Fibroblast of skin of scalp (primary cell): ENCODE results near the gene XYLT2.
"Not testable (repeated sequence)": the region's sequence is repeated elsewhere in the genome, so short reads cannot be mapped to it uniquely, and the experiment has no call there.

Experiments
- DNase-seq: peaks from one replicate; pipeline ENCODE4 v3.0.0-alpha.2; 2013

XYLT2 gene

DNA sequence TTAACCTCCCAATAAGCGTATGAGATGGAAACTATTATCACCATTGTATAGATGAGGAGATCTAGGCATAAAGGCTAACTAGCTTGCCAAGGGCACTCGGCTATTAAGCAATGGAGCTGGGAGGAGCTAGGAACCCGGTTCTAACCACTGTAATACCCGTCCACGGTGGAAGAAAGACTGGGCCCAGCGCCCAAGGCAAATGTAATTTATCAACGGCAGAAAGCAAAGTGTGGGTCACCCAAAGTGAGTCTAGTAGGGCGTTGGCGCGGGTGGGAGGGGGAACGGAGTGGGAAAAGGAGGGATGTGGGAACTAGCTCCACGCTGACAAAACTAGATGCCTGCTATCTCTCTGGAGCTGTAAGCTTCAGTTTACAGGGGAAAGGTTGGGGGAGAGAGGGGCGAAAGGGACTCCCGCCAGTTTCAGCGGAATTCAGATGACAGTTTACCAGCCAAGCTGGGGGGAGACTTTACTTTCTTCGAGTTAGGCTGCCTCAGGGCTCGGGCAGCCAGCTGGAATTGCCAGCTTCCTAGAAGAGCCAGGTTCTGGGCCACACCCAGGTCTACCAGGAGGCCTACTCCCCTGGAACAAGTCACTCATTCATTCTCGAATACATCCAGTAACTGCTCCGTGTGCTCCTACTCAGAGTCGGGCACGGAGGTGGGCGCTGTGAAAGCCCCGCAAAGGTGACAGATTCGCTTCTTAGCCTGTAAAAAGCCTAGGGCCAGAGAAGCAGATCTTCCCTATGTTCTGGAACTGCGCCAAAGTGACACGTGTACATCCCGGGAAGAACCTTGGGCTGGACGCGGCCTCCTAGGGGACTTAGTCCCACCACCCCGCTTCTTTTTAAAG lies 50.6 kb downstream of the XYLT2 start:
- peak; percentile 53 for DNase-seq

GRCh38 chr17:50397111-50397918 lies 51.4 kb downstream of the XYLT2 start, which contains the start of gene LRRC59:
TSS of gene LRRC59 (minus strand) at chr17:50397523. CDS start at chr17:50397317, 206 bp downstream.
- DNase-seq = peak; percentile 88

- DNase-seq = no peak
Measured at GRCh38 chr17:50397919-50398285, 52.0 kb downstream of the XYLT2 start.

- DNase-seq = not testable (repeated sequence)
Measured at GRCh38 chr17:50398672-50399071, 52.7 kb downstream of the XYLT2 start.

- not testable (repeated sequence) for DNase-seq
Measured at GRCh38 chr17:50399591-50399990, 53.7 kb downstream of the XYLT2 start.

DNA sequence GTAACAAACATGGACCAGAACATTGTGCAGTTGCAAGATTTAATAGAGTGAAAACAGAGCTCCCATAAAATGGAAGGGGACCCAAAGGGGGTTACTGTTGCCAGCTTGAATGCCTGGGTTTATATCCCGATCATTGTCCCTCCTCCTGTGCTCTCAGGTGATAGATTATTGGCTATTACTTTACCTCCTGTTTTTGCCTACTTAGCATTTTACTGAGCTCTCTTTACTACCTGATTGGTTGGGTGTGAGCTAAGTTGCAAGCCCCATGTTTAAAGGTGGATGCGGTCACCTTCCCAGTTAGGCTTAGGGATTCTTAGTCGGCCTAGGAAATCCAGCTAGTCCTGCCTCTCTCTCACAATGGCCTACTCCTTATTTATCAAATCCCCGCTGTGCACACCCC lies 59.4 kb downstream of the XYLT2 start:
- not testable (repeated sequence) for DNase-seq

GRCh38 chr17:50406578-50406977 lies 60.7 kb downstream of the XYLT2 start:
- DNase-seq = no peak

GRCh38 chr17:50407921-50408320 lies 62.0 kb downstream of the XYLT2 start:
- no peak for DNase-seq
